ENCODE measurements around the gene CD163.
"Not testable (repeated sequence)": the region's sequence is repeated elsewhere in the genome, so short reads cannot be mapped to it uniquely, and the experiment has no call there.

GRCh38 chr12:7509793-7510470 is 6.4 kb upstream of the CD163 start:
- TF ChIP-seq CTCF (IDR thresholded peaks at IDR 0.05; ENCODE audit: insufficient read depth, low read length); POLR2AphosphoS5 (IDR thresholded peaks at IDR 0.05; ENCODE audit: low read depth); GABPA (IDR thresholded peaks at IDR 0.05; ENCODE audit: low read depth); REST (IDR thresholded peaks at IDR 0.05; ENCODE audit: insufficient replicate concordance, low read depth): not testable (repeated sequence)

Measured in HL-60 (cell line).